IPS-18a (cell line): Measurements from ENCODE around the gene ASIC2.

Source experiments
- H3K27ac ChIP-seq: one replicate; pipeline ENCODE4 v1.5.1; 2013; ENCODE audit warnings: low read length
- H3K27me3 ChIP-seq: one replicate; pipeline ENCODE4 v1.6.1; 2013; ENCODE audit warnings: mild to moderate bottlenecking, low read length; ENCODE audit not compliant: control insufficient read depth, insufficient read depth
- H3K36me3 ChIP-seq: one replicate; pipeline ENCODE4 v1.6.1; 2013; ENCODE audit warnings: low read depth, low read length; ENCODE audit not compliant: control insufficient read depth
- H3K4me1 ChIP-seq: one replicate; pipeline ENCODE4 v1.6.1; 2013; ENCODE audit warnings: low read depth, low read length; ENCODE audit not compliant: control insufficient read depth
- H3K4me3 ChIP-seq: one replicate; pipeline ENCODE4 v1.5.1; 2013; ENCODE audit warnings: low read length
- H3K9ac ChIP-seq: one replicate; pipeline ENCODE4 v1.6.1; 2013; ENCODE audit warnings: mild to moderate bottlenecking, low read length, moderate library complexity
- H3K9me3 ChIP-seq: one replicate; pipeline ENCODE4 v1.6.1; 2013; ENCODE audit warnings: low read depth, low read length; ENCODE audit not compliant: control insufficient read depth

ASIC2 gene

DNA sequence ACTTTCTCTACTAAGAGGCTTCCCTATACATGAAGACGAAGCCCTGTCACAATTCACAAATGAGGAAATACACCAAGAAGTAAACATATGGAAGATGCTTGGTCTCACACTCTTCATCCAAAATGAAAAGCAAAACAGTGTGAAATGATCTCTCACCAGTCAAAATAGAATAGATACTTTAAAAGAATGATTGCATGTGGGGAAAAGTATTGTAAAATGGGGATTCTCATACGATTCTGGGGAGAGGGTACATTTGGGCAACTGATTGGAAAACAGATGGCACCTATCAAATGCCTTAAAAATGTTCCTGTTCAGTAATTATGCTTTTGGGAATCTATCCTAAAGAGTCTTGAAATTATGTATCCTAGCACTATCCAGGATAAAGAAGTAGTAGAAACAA lies 78.1 kb downstream of the ASIC2 start:
- H3K27me3 ChIP-seq = no peaks in the 10 kb centered on the region
- no peak overlapping the region for H3K4me3 ChIP-seq
- no peak overlapping the region for H3K9ac ChIP-seq
- H3K27ac ChIP-seq = no peak overlapping the region
- H3K4me1 ChIP-seq = no peaks in the 10 kb centered on the region
- H3K36me3 ChIP-seq = no peaks in the 10 kb centered on the region
- no peaks in the 10 kb centered on the region for H3K9me3 ChIP-seq

DNA sequence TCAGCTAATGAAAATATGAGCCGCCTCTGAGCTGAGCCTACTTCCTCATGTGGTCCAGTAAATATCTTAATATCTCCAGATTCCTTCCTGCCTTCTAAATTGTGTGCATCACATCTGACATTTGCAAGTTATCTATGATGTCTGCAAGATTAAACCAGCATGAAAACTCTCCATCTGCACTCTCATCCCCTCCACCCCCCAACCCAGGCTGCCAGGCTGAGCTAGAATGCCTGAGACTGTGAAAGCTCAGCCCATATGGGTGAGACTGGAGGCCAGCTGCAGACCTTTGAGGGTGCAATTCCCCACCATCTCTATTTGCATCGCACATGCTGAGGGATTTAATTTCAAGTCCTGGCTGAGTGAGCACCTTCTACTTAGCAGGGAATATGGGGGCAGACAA lies 82.8 kb downstream of the ASIC2 start:
- no peaks in the 10 kb centered on the region for H3K4me1 ChIP-seq
- H3K9me3 ChIP-seq = no peaks in the 10 kb centered on the region
- H3K4me3 ChIP-seq = no peak overlapping the region
- H3K27ac ChIP-seq = no peak overlapping the region
- H3K9ac ChIP-seq = no peak overlapping the region
- H3K27me3 ChIP-seq = no peaks in the 10 kb centered on the region
- no peaks in the 10 kb centered on the region for H3K36me3 ChIP-seq

- Histone ChIP-seq H3K27me3 (no peaks in the 10 kb centered on the region), H3K4me3 (no peak overlapping the region), H3K9me3 (no peaks in the 10 kb centered on the region), H3K36me3 (no peaks in the 10 kb centered on the region), H3K9ac (no peak overlapping the region), H3K4me1 (no peaks in the 10 kb centered on the region), H3K27ac (no peak overlapping the region)
Measured at GRCh38 chr17:33209671-33210070, 83.4 kb downstream of the ASIC2 start.

- no peaks in the 10 kb centered on the region for H3K36me3 ChIP-seq
- no peaks in the 10 kb centered on the region for H3K4me1 ChIP-seq
- H3K9ac ChIP-seq = no peak overlapping the region
- no peaks in the 10 kb centered on the region for H3K9me3 ChIP-seq
- H3K4me3 ChIP-seq = no peak overlapping the region
- H3K27me3 ChIP-seq = no peaks in the 10 kb centered on the region
- no peak overlapping the region for H3K27ac ChIP-seq
Measured at GRCh38 chr17:33207231-33207630, 85.9 kb downstream of the ASIC2 start.

- Histone ChIP-seq H3K27me3 (no peaks in the 10 kb centered on the region), H3K27ac (no peak overlapping the region), H3K4me3 (no peak overlapping the region), H3K4me1 (no peaks in the 10 kb centered on the region), H3K9me3 (no peaks in the 10 kb centered on the region), H3K9ac (no peak overlapping the region), H3K36me3 (no peaks in the 10 kb centered on the region)
Measured at GRCh38 chr17:33205552-33205951, 87.5 kb downstream of the ASIC2 start.

GRCh38 chr17:33204701-33205100 lies 88.4 kb downstream of the ASIC2 start:
- Histone ChIP-seq H3K9me3 (no peaks in the 10 kb centered on the region), H3K27ac (no peak overlapping the region), H3K4me1 (no peaks in the 10 kb centered on the region), H3K9ac (no peak overlapping the region), H3K36me3 (no peaks in the 10 kb centered on the region), H3K4me3 (no peak overlapping the region), H3K27me3 (no peaks in the 10 kb centered on the region)

DNA sequence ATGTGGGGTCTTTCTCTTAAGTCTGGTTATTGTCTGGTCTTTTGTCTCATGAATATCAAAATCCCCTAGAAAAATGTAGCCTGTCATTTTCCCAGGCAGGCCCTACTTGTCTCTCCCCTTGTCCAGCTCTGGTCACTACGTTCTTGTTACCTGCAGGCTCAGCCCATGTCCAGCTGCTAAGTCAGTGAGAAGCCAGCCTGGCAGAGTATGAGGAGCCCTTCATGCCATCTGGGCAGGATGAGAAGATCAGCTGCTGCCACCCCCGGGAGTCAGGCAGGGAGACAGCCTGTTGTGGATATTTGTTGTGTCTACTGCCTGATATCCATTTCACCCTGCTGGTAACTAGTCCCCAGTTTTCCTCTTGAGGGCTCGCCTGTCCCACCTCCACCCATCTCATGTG lies 88.9 kb downstream of the ASIC2 start:
- Histone ChIP-seq H3K4me1 (no peaks in the 10 kb centered on the region), H3K27me3 (peaks cover 1% of the 10 kb centered on the region)

GRCh38 chr17:33202796-33203495 lies 90.1 kb downstream of the ASIC2 start:
- Histone ChIP-seq H3K9me3 (no peaks in the 10 kb centered on the region), H3K9ac (no peak overlapping the region), H3K27me3 (peaks cover 9% of the 10 kb centered on the region), H3K4me1 (no peaks in the 10 kb centered on the region), H3K27ac (no peak overlapping the region), H3K4me3 (no peak overlapping the region), H3K36me3 (no peaks in the 10 kb centered on the region)

More for the DNA sequence above, 88.9 kb downstream of the ASIC2 start:
- Histone ChIP-seq H3K27ac (no peak overlapping the region), H3K4me3 (no peak overlapping the region), H3K36me3 (no peaks in the 10 kb centered on the region), H3K9me3 (no peaks in the 10 kb centered on the region), H3K9ac (no peak overlapping the region)

DNA sequence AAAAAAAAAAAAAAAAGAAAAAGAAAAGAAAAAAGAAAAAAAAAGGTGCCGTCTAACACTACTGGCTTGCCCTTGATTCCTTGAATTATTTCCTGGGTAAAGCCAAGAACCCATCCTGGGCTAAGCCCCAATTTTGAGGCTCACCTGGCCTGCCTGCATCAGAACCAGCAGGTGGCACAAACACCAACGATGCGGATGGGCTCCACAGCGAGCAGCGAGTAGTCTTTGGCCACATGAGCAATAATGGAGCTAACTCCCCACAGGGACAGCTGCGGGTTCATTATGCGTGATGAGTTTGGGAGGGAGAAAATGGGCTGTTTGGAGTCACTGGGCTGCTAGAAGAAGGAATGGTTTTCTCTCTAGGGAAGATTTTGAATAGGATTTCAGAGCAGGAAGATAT lies 91.1 kb downstream of the ASIC2 start:
- Histone ChIP-seq H3K9me3 (no peaks in the 10 kb centered on the region), H3K36me3 (no peaks in the 10 kb centered on the region), H3K27ac (no peak overlapping the region), H3K4me3 (no peak overlapping the region), H3K4me1 (no peaks in the 10 kb centered on the region), H3K27me3 (peaks cover 14% of the 10 kb centered on the region), H3K9ac (no peak overlapping the region)

- H3K36me3 ChIP-seq = no peaks in the 10 kb centered on the region
- no peaks in the 10 kb centered on the region for H3K4me1 ChIP-seq
- H3K27me3 ChIP-seq = peaks cover 21% of the 10 kb centered on the region
- no peak overlapping the region for H3K27ac ChIP-seq
- H3K9ac ChIP-seq = no peak overlapping the region
- H3K9me3 ChIP-seq = no peaks in the 10 kb centered on the region
- no peak overlapping the region for H3K4me3 ChIP-seq
Measured at GRCh38 chr17:33201283-33201682, 91.8 kb downstream of the ASIC2 start.

DNA sequence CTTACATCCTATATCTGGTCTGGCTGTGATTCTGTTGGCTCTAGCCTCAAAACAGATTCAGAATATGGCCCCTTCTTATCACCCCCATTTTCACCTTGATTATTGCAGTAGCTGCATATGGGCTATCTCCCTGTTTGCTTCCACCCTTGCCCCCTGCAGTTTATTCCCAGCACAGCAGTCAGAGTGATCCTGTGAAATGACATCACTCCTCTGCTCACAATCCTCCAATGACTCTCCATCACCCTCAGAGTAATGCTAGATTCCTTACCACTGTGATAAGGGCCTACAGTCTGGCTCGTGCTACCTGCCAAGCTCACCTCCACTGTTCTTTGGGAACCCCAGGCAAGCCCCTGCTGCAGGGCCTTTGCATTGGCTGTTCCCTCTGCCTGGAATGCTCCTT lies 92.5 kb downstream of the ASIC2 start:
- no peaks in the 10 kb centered on the region for H3K4me1 ChIP-seq
- H3K9ac ChIP-seq = no peak overlapping the region
- H3K4me3 ChIP-seq = no peak overlapping the region
- H3K36me3 ChIP-seq = no peaks in the 10 kb centered on the region
- H3K27ac ChIP-seq = no peak overlapping the region
- no peaks in the 10 kb centered on the region for H3K9me3 ChIP-seq
- H3K27me3 ChIP-seq = peaks cover 28% of the 10 kb centered on the region
